Stimulated activated CD4-positive, alpha-beta T cell treated with anti-CD3 and anti-CD28 coated beads, Interleukin-4, amount 100 ng/mL, for 24 hours (primary cell): Measurements from ENCODE around the gene PRDM12.

Experiments
- DNase-seq: peaks from one replicate; pipeline ENCODE4 v3.0.0-alpha.2; 2020

Gene PRDM12

GRCh38 chr9:130664251-130665028 is at the start of gene PRDM12:
Gene PRDM12, plus strand, starts transcription at chr9:130664594. Its CDS starts 60 bp downstream, at chr9:130664654.
- no peak for DNase-seq

- DNase-seq = no peak
Observed at GRCh38 chr9:130616451-130616850, 47.9 kb upstream of the PRDM12 start.

- DNase-seq = no peak
Observed at GRCh38 chr9:130623466-130623865, 40.9 kb upstream of the PRDM12 start.

GRCh38 chr9:130624154-130624553 is 40.2 kb upstream of the PRDM12 start:
- no peak for DNase-seq

GRCh38 chr9:130626249-130626996 is 38.0 kb upstream of the PRDM12 start:
- DNase-seq = no peak

- no peak for DNase-seq
Observed at GRCh38 chr9:130627051-130627450, 37.3 kb upstream of the PRDM12 start.

GRCh38 chr9:130627896-130628792 is 36.2 kb upstream of the PRDM12 start:
- no peak for DNase-seq

- DNase-seq = no peak
Observed at GRCh38 chr9:130629443-130630070, 34.8 kb upstream of the PRDM12 start.

- DNase-seq = no peak
Observed at GRCh38 chr9:130630071-130630450, 34.3 kb upstream of the PRDM12 start.

GRCh38 chr9:130630506-130631330 is 33.7 kb upstream of the PRDM12 start:
- DNase-seq = no peak

- DNase-seq = no peak
Observed at GRCh38 chr9:130631331-130632080, 32.9 kb upstream of the PRDM12 start.

- no peak for DNase-seq
Observed at GRCh38 chr9:130632081-130632710, 32.2 kb upstream of the PRDM12 start.

GRCh38 chr9:130632841-130633240 is 31.6 kb upstream of the PRDM12 start:
- DNase-seq = no peak

- DNase-seq = no peak
Observed at GRCh38 chr9:130633336-130634190, 30.8 kb upstream of the PRDM12 start.

GRCh38 chr9:130634191-130634768 is 30.1 kb upstream of the PRDM12 start:
- no peak for DNase-seq

GRCh38 chr9:130634801-130635200 is 29.6 kb upstream of the PRDM12 start:
- no peak for DNase-seq

- DNase-seq = no peak
Observed at GRCh38 chr9:130635306-130635705, 29.1 kb upstream of the PRDM12 start.

- no peak for DNase-seq
Observed at GRCh38 chr9:130635721-130636647, 28.4 kb upstream of the PRDM12 start.
